GM21390 (cell line): ENCODE measurements around the gene NFXL1.
"Not testable (repeated sequence)": the region's sequence is repeated elsewhere in the genome, so short reads cannot be mapped to it uniquely, and the experiment has no call there.

ENCODE experiments used
- ATAC-seq: cut with Tn5 transposase; IDR thresholded peaks from one replicate; pipeline ENCODE4 v1.9.1; 2021; ENCODE audit not compliant: unreplicated experiment

The NFXL1 gene

DNA sequence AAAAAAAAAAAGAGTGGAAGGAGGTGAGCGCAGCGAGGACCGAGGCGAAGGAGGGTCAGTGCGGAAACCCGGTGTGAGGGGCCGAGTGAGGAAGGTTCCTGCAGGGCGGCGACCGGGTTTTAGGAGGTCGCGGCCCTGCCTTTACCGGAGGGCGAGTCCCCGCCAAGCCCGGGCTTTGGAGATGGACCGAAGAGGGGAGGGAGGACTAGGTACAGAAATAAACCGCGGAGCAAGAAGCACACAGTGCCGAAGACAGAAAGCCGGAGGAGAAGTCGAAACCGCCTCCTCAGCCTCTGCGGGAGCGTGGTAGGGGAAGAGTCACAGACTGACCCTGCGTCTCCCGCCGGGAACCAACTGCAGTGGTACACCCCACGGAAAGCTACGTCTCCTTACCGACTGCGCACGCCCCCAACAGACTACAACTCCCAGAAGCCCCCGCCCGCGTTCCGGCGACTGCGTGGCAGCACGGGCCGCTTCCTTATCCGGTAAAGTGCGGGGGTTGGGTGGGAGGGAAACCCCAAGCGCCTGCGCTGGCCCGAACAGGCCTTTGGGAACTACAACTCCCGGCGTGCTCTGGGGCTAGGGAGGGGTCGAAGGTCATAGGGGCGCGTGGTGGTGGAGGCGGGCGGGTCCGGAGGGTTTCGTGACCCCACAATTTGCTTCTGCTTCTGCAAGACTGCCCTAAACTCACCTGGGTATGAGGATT lies at the start of gene NFXL1:
Gene NFXL1 (minus strand): TSS at position 364 of the 706 bp plus-strand sequence. CDS start 380 bp downstream, outside the sequence.
- ATAC-seq, result peak; percentile 96

DNA sequence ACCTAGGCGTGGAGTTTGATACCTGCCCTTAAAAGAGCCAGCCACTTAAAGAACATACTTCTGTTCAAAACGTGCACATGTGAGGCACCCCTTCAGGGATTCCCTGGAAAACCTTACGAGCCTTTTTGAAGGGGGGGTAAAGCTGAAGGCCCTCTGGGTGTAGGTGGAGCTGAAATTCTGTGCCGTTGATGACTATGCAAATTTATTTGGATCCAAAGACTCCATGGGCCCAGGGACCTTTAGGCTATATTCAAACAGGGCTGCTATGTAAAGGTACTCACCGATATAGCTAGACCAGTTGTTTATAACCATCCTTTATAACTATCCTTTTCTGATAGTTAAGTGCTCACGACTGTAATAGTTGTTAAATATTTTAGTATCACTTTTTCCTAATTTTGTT lies 40.3 kb upstream of the NFXL1 start:
- no peak for ATAC-seq

DNA sequence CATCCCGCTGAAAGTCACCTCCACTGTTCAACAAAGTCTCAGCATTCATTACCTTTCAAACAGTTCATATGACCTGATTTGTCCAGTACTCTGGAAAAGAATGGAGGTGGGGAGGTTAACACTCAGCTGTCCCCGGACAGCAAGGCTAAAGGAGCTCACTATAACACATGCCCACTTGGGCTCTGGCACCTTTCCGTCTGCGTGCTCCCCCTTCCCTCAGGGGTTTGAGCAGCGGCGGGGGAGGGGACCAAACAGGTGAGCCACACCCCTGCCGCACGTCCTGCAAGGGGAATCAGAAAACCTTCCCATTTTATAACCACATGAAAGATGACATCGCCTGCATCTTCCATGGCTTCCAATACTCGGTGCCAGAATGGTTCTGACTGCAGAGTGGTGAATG lies 39.9 kb upstream of the NFXL1 start:
- no peak for ATAC-seq

DNA sequence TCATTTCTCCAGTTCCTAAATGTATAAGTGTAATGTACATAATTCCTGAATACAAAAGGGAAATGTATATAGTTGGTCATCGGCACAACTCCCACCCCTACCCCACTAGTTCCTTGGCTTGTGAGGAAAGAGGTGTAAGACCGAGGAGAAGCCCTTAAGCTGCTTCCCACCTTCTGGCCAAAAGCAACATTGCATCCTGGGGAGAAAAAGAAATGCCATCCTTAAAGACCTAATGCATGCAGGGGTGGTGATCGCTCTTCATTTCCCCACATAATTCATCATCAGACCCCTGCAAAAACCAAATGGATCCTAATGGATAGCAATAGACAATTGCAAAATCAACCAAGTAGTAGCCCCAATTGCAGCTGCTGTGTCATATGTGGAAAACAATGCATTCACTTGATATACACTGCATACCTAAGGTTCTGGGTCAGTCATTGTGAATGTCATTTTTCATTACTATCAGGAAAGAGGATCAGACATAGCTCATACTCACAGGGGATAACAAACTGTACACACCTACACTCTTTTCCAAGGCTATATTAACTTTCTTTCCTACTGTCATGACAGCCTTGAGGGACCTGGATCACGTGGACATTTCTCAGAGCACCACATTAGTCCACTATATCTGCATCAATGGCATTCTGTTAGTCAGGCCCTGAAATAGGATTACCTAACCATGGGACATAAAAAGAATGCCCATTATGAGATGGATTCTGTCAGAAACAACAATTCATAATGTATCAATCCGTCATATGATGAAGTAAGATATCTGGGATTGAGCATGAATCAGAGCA lies 31.7 kb upstream of the NFXL1 start:
- ATAC-seq, result no peak

DNA sequence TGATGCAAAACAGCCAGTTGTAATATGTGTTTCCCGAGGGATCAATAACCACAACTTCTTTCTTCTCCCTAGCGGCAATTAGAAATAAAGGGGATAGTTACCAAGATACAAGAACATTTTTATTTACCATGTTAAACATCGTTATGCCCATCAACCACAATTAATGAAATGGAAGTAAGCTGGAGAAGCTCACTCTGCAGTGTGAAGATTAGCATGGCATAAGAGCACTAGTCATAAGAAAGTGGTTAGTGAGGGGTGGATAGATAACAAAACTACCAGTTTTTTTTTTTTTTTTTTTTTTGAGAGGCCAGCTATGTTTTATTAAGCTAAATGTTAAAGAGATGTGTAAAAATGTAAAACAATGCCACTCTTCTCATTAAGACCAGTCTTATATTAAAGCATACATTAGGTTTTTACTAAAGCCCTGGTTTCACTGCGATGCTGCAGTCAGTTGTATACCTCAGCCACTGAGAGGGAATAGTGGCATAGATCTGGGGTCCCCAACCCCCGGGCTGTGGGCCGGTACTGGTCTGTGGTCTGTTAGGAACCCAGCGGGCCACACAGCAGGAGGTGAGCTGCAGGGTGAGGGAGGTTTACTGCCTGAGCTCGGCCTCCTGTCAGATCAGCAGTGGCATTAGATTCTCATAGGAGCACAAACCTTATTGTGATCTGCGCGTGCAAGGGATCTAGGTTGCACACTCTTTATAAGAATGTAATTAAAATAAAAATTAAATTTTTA lies 27.9 kb upstream of the NFXL1 start:
- ATAC-seq, result no peak

DNA sequence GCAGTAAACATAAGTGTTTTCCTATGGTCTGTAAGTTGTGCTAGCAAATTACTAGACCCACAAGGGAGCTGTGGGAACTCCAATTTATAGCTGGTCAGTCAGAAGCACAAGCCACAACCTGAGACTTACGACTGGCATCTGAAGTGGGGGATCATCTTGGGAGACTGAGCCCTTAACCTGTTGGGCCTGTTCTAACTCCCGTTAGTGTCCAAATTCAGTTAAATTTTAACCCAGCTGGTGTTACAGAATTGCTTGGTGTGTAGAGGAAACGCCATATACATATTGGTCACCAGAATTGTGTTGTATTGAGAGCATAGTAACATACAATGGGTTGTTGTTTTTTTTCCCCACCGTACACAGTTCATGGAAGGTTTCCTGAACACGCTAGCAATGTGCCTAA lies 25.1 kb upstream of the NFXL1 start:
- no peak for ATAC-seq

DNA sequence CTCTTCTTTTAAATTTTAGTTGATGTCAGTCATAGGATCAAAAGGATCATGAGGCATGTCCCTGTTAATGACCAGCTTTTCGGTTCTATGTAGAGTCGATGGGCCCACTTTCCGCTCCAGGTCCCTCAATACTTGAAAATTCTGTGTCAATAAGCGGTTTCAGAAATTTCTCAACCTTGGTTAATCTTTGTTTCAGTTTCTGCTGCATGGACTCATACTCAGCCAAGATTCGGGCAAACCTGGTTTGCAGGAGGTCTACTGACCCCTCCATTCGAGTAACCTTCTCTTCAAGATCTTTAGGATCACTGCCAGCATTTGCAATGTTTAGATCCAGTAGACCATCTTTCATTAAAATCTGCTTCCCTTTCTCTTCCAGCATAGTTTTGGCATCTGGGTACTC lies 22.0 kb upstream of the NFXL1 start:
- no peak for ATAC-seq

DNA sequence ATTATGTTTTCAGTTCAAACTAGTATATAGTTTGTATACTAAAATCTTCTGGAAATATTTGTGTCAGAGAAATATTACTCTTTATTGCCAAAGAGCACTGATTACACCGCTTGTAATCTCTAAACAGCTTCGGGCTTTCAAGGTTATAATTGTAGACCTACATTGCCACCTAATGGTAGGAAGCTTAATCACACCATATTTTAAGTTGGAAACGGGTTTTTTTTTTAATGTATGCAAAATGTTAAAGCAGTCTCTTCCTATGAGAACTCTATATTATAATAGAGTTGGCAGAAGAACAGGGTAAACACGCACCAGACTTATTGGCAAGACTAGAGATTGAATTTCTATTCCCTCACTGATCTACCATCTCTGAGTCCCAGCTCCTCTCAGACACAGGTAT lies 19.5 kb upstream of the NFXL1 start:
- no peak for ATAC-seq

DNA sequence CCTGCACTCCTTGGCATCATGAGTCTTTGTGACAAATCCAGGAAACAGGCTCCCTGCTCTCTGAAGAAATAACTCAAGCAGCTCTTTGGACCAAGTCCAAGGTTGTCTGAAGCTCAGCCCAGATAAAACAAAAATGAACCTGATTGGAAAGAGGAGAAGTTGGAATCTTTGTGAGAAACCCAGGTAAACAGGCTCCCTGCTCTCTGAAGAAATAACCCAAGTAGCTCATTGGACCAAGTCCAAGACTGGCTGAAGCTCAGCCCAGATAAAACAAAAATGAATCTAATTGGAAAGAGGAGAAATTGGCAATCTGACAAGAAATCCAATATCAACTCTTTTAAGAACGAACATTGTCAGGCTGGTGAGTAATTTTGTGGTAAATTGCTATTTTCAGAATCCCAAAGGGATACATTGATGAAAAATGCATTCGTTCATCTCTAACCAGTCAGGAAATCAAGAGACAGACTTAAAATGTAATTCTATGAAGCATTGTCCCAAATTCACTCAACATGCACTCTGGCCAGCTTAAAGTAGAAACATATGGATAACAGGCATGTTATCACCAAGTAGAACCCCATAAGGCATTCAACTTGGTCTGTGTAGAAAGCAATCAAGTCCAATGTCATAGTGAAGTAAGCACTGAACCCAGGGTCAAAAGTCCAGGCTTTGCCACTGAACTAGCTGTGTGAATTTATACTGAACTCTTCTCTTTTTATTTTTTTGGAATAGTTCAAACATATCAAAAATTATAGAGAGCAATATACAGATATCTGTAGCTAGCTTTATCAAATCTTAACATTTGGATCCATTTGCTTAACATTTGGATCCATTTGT lies 16.8 kb upstream of the NFXL1 start:
- ATAC-seq, result no peak

DNA sequence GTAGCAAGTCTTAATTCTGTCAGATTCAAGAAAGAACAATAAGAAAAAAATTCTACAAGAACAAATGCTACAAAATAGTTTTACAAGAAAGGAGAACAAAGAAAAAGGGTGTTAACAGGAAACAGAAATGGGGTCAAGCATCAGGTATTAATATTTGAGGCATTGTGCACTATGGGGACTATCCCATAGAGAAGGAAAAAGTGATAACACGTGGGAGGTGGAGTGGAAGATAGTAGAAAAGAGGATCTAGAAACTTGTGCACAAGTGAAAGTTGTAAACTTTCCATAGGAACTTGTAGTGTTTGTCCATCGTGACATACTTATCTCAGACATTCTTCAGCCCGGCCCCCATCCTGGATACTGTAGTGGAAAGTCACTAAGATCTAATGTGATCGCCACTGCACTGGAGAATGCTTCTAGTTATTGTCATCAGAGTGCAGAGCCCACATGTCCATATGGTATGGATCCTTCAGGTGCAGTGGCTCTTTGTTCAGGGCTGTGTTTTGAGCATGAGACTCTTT lies 15.4 kb upstream of the NFXL1 start:
- ATAC-seq, result no peak

DNA sequence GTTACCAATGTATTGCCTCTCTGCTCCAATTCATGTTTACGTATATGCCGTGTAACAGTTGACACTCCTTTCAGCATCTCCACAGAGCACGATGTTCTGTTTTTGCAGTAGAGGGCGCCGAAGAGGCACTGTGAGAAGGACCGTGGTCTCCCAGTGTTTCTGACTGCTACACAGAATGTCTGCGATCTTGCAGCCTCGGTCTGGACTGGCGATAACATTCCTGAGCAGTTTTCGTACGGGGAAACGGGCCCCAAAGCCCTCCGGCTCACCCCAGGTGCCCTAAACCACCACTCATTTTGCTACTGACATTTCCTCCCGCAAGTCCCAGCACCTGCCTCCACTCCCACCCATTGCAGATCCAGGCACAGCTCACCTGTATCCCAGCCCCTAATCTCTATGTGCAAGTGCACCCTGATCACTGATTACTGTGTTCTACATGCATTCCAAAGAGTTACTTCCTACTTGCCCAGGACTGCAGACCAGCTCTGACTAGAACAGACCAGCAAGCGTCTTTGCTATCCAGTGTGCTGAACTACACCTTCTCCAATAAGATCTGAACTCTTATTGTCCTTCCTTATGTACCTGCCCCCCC lies 12.4 kb upstream of the NFXL1 start:
- ATAC-seq, result peak; percentile 96

DNA sequence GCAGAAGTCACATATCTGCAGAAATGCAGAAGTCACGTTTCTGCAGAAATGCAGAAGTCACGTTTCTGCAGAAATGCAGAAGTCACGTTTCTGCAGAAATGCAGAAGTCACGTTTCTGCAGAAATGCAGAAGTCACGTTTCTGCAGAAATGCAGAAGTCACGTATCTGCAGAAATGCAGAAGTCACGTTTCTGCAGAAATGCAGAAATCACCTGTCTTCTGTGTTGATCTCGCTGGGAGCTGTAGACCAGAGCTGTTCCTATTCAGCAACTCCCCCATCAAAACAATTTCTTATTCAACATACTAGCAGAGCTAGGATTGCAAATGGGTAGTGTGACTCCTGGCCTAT lies 8.9 kb upstream of the NFXL1 start:
- not testable (repeated sequence) for ATAC-seq

DNA sequence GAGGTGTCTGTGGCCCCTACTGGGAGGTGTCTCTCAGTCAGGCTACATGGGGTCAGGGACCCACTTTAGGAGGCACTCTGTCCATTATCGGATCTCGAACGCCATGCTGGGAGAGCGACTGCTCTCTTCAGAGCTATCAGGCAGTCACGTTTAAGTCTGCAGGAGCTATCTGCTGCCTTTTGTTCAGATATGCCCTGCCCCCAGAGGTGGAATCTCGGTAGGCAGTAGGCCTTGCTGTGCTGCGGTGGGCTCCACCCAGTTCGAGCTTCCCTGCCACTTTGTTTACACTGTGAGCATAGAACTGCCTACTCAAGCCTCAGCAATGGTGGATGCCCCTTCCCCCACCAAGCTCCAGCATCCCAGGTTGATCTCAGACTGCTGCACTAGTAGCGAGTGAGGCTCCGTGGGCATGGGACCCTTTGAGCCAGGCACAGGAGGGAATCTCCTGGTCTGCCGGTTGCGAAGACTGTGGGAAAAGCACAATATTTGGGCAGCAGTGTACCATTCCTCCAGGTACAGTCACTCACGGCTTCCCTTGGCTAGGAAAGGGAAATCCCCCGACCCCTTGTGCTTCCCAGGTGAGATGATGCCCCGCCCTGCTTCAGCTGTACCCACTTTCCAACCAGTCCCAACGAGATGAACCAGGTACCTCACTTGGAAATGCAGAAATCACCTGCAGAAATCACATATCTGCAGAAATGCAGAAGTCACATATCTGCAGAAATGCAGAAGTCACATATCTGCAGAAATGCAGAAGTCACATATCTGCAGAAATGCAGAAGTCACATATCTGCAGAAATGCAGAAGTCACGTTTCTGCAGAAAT lies 8.3 kb upstream of the NFXL1 start:
- not testable (repeated sequence) for ATAC-seq

DNA sequence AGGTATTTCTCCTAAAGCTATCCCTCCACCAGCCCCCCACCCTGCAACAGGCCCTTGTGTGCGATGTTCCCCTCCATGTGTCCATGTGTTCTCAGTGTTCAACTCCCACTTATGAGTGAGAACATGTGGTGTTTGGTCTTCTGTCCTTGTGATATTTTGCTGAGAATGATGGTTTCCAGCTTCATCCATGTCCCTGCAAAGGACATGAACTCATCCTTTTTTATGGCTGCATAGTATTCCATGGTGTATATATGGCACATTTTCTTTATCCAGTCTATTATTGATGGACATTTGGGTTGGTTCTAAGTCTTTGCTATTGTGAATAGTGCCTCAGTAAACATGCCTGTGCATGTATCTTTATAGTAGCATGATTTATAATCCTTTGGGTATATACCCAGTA lies 2.8 kb upstream of the NFXL1 start:
- ATAC-seq, result not testable (repeated sequence)

DNA sequence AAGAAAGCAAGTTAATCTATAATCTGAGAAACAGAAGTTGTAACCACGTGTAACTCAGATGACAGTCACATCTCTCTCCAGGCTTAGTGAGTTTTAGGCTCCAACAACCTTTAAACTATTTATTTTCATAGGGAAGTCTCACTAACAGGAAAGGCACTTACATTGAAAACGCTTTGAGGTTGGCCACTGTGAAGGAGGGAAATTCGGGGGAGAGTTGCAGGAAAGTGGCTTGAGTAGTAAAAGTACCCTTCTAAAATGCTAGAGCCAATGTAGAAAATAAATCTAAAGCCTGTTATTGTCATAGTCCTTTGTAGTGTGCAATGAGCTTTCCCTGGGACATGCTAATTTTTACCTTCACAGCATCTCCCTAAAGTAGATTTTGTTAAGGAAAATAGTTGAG lies 995 bp upstream of the NFXL1 start:
- no peak for ATAC-seq

DNA sequence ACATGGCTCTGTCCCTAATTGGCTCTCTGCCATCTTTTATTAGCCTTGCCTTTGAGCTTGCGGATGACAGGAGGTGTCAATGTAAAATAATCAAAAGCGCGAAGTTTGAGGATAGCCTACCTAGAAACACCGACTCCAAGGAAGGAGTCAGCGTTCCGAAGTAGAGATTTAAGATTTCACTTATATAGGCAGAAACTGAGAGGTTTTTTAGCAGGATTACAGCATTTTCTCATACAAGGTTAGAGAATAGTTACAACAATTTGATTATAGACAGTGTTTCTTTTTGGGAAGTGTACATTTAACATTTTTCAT lies 499 bp upstream of the NFXL1 start:
- peak; percentile 19 for ATAC-seq

DNA sequence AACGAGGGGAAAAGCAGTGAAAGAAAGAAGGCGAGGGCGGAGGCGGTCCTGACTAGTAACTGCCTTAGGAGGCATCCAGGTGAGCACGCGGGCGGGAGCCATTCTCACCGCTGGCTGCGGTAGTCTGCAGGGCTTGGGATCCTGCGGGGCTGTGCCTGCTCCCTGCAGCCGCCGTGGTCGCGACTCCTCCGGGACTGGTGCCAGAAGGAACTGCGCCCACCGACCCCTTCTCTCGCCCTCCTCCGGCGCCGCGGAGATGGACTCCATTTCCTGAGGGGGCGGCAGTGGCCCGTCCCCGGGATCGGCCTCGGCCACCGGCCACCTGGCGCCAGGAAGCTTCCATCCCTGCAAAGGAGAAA lies 543 bp downstream of the NFXL1 start:
- ATAC-seq, result peak; percentile 24

DNA sequence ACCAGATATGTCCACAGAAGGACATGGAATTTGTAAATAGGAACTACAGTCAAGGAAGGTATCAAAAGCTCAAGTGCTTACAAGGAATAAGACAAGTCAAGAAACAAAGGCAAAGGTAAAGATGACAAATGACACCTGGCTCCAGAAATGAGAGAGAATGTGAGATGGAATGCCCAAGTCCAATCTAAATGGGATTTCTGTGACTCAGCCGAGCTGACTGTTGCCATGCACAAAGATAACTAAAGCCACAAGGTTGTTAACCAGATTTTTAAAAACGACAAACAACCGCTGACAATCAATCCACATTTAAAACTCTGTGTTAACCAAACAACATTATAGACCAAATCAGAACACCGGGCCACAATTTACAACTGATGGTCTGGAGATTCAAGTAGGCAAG lies 1.1 kb downstream of the NFXL1 start:
- no peak for ATAC-seq

DNA sequence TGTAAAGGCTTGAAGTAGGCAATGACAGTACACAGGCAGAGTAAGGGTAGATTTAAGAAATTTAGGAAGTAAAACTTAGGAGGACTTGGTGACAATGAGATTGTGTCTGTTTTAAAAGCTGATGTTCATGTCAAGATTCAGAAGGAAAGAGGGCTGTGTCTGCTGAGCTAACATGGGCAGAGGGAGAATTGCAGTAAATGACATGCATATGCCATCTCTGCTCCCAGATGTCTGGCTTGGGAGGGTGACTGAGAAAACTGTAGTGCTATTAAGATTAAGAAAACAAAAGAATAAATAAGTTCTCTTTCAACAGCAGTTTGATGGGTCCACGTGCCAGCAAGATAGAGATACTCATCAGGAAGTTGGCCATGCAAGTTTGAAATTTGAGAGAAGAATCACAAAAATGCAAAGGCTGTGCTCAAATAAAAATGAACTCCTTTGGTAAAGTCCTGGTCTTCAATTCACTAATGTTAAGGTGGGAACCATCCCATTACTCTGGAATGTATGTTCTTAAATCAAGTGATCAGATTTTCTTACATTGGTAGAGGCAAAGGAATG lies 7.2 kb downstream of the NFXL1 start:
- no peak for ATAC-seq

DNA sequence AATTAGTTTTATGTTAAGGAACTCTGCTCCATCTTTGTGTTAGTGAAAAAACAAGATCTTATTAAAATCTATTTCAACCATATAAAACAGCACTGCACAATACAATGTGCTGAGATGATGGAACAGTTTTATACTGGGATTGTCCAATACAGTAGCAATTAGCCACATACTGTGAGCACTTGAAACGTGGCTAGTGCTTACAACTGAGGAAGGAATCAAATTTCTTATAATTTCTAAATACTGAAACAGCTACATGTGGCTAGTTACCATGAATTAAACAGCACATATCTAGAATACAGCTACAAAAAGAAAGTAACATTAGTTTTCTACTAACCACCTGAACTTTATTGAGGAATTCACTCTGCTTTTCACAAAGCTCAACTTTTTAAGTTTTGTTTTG lies 14.7 kb downstream of the NFXL1 start:
- ATAC-seq, result no peak
